HG03558 (cell line): ENCODE results near the gene MUC15.

Source experiments
- ATAC-seq: cut with Tn5 transposase; IDR thresholded peaks from one replicate; pipeline ENCODE4 v1.9.1; 2021; ENCODE audit warnings: moderate number of reproducible peaks; ENCODE audit not compliant: unreplicated experiment; ENCODE audit errors: extremely low read depth

MUC15 gene

GRCh38 chr11:26510164-26510563 lies 61.9 kb downstream of the MUC15 start:
- no peak for ATAC-seq
